KG1 (cell line): ENCODE results near the gene ASB10.

Source experiments
- DNase-seq: peaks from one replicate; lab custom pipeline; 2025; lab: John Stamatoyannopoulos, UW

Gene ASB10

GRCh38 chr7:151187409-151188251 lies 580 bp upstream of the ASB10 start:
- DNase-seq: no peak

GRCh38 chr7:151185762-151186639 lies 1.0 kb downstream of the ASB10 start:
- DNase-seq: no peak

DNA sequence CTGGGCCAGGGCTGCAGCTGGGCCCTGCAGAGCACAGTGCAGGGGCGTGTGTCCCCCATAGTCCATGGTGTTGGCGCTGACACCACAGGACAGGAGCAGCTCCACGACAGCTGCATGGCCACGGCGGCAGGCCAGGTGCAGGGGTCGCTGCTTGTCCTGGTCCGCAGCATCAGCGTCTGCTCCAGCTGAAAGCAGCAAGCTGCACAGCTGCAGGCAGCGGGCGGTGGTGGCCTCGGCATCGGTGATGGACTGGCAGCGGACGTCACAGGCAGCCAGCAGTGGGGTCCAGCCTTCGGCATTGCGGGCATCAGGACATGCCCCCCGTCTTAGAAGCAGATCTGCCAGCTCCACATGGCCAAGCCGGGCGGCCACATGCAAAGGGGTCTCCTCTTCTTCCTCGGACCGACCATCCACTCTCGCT lies 6.0 kb downstream of the ASB10 start:
- no peak for DNase-seq

DNA sequence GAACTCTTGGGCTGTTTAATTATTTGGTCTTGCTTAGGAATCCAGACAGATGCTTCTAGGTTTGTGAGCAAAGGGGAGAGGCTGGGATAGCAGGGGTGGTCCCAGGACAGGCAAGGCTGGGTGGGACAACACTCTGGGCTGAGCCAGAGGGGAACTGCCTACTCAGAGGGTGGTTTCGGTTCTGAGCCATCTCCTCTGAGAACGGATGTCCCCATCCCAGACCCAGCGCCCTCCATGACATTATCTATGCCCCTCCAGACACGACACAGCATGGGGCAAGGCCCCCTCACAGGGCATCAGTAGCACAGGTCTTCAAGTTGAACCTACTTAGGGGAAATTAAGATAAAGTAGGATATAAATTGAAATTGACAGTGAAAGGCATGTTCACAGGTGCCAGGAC lies 7.1 kb downstream of the ASB10 start:
- no peak for DNase-seq

- no peak for DNase-seq
Measured at GRCh38 chr7:151179287-151179860, 7.7 kb downstream of the ASB10 start.

GRCh38 chr7:151178831-151179230 lies 8.2 kb downstream of the ASB10 start:
- DNase-seq: no peak

DNA sequence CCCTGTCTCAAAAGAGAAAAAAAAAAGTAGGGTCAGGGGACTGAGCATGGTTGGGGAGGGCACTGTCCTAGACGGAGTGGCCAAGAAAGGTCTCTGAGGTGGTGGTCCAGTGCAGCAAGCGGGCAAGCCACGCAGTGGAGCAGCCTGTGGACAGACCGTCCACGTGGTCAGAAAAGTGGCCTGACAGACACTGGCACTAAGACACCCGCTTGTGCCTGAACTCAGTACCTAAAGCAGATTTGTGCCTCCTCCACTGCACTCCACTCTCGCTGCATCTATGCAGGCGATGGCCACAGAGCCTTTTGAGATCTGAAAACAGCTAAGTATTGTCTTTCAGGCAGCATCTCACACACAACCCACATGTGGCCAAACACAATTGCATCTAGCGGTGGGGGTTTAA lies 8.8 kb downstream of the ASB10 start:
- DNase-seq: no peak

DNA sequence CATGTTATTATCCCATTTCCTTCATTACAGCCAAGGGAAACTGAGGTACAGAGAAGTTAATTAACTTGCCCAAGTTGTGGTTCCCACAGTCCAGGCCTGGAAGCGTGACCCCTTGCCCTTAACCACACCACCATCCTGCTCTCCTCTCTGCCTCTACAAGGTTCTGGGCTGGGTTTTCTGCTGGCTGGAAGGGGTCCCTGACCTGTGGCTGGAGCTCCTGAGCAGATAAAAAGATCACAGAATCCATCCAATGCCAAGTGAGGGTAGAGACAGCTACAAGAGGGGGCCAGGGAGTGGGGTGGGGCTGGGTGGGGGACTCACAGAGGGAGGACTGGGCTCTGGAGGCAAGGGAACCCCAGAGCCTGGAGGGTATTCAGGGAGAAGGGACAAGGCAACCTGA lies 9.7 kb downstream of the ASB10 start:
- no peak for DNase-seq

GRCh38 chr7:151176401-151176800 lies 10.6 kb downstream of the ASB10 start:
- DNase-seq: no peak

DNA sequence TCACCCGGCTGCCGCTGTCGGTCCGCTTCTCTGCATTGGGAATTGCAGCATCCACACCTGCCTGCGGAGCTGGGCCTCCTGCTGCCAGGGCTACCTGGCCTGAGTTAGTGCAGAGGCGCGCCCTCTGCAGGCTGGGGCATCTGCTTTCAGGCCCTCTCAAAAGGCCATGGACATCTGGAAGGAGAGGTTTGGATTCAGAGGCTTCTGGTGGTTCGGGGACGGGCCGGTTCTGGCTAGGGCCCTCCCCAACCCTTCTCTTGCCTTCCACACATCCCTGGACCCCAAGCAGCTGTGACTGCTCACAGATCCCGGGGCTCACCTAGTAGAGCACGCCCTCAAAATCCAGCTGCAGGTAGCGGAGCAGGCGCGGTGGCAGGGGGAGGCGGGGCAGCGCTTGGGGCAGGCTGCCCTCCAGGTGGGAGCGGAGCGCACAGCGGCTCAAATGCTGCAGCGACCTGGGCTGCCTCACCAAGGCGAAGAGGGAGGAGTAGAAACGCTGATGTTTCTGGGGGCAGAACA lies 11.2 kb downstream of the ASB10 start:
- DNase-seq: no peak

GRCh38 chr7:151175047-151175792 lies 11.8 kb downstream of the ASB10 start:
- no peak for DNase-seq

GRCh38 chr7:151174246-151175046 lies 12.6 kb downstream of the ASB10 start:
- DNase-seq: no peak

GRCh38 chr7:151173386-151174245 lies 13.4 kb downstream of the ASB10 start:
- no peak for DNase-seq

- peak; percentile 61 for DNase-seq
Measured at GRCh38 chr7:151172273-151173141, 14.5 kb downstream of the ASB10 start.

- DNase-seq: no peak
Measured at GRCh38 chr7:151168787-151169162, 18.3 kb downstream of the ASB10 start.

DNA sequence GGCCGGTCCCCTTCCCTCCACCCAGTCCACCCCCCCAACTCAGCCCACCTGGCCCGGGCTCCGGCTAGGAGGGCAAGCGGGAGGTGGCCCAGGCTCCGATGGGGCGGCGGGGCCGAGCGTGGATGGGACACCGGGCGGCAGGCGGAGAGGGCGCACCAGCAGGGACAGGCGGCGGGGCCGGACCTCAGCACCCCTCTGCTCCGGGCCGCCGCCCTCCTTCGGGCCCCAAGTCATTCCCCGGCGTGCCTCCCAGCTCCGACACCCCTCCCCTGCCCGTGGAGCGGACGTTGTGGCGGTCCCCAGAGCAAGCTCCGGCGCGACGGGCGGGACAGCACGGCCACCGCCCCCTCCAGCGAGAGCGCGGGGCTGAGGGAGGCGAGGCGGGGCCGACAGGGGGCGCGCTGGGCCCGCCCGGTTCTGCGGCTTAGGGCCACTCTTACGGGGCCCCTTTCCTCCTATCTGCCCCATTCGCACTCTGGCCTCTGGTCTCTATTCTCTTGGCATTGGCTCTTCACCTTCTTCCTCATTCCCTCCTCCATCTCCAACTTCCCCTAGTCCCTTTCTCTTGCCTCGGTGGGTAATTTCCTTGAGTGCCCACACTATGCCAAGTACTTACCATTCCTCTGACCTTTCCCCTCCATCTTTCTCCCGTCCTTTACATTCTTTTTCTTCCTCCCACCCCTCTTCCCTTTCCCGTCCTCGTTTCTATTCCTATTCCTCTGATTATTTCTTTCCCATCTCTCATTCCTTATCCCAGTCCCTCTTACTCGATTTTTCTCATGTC lies 18.9 kb downstream of the ASB10 start:
- DNase-seq: no peak

DNA sequence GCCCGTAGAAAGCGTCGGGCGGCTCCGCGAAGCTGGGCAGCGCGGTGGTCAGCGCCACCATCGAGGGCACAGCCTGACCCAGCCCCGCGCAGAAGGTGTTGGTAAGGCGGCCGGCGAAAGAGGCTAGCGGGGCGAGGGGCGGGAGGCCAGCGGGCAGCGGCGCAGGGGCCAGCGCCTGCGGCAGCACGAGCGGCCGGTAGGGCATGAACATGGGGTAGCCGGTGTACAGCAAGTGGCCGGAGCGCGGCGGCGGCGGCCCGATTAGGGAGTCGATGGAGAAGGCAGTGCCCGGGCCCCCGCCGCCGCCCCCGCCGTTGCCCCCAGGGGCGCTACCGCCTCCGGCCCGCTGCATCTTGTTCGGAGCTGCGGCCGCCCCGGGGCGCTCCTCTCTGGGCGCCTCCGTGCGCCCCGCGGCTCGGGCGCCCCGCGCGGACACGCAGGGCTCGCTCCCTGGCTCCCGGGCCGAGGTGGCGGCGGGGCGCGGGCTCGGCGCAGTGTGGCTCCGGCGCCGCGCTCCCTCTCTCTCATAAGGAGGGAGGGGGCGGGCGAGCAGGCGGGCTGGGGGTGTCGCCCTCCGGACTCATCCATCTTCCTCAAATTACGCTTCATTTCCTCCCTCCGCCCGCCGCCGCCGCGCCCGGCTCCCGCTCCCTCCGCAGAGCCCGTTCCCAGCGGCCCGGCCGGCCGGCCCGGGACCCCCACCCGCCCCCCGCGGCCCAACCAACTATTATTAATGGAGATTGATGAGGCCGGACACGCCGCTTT lies 19.7 kb downstream of the ASB10 start, which contains the start of gene GBX1:
Gene GBX1, minus strand, starts transcription at position 498 of the 765 bp plus-strand sequence. Its CDS starts 146 bp downstream, at position 352.
- no peak for DNase-seq
